Activated gamma-delta T cell treated with anti-CD3 and anti-CD28 coated beads, Interleukin-2, amount 50 U/mL, for 16 hours (primary cell): Measurements from ENCODE around the gene LRP1B.
"Not testable (repeated sequence)": the region's sequence is repeated elsewhere in the genome, so short reads cannot be mapped to it uniquely, and the experiment has no call there.

Experiments used
- DNase-seq: peaks from one replicate; pipeline ENCODE4 v3.0.0-alpha.2; 2020; ENCODE audit warnings: low read depth

LRP1B gene

GRCh38 chr2:140351692-140352091, 1779.1 kb downstream of the LRP1B start:
- DNase-seq = no peak

- no peak for DNase-seq
These were observed 1781.1 kb downstream of the LRP1B start for GRCh38 chr2:140349695-140350094.

DNA sequence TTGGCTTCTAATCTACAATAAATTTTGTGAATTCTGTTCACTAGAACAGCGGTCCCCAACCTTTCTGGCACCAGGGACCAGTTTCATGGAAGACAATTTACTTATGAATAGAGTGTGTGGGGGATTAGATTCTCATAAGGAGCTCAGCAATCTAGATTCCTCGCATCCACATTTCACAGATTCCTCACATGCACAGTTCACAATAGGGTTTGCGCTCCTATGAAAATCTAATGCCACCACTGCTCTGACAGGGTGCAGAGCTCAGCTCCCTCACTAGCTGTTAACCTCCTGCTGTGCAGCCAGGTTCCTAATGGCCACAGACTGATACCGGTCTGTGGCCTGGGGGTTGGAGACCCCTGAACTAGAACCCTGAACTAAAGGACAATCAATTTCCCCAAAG, 1782.0 kb downstream of the LRP1B start:
- no peak for DNase-seq

GRCh38 chr2:140344838-140345237, 1786.0 kb downstream of the LRP1B start:
- DNase-seq = no peak

GRCh38 chr2:140344266-140344665, 1786.5 kb downstream of the LRP1B start:
- not testable (repeated sequence) for DNase-seq

DNA sequence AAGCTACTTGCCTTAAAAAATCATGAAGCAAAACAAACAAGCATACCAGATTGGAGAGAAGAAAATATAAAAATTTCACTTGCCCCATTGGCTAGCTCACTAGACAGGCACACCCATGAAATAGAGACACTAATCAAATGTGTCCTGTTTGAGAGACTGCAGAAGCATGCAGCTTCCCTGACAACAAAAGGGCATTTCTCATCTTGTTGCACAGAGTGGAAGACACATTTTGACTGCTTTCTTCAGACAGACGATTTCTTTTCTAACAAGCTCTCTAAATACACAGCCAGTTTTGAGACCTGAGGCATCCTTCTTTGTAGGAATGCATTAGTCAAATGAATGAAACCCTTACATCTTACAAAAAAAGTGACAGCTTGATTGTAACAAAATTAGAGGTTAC, 1792.0 kb downstream of the LRP1B start:
- DNase-seq = no peak

- no peak for DNase-seq
These were observed 1793.8 kb downstream of the LRP1B start for GRCh38 chr2:140337061-140337460.

- no peak for DNase-seq
These were observed 1814.5 kb downstream of the LRP1B start for GRCh38 chr2:140316345-140316744.

DNA sequence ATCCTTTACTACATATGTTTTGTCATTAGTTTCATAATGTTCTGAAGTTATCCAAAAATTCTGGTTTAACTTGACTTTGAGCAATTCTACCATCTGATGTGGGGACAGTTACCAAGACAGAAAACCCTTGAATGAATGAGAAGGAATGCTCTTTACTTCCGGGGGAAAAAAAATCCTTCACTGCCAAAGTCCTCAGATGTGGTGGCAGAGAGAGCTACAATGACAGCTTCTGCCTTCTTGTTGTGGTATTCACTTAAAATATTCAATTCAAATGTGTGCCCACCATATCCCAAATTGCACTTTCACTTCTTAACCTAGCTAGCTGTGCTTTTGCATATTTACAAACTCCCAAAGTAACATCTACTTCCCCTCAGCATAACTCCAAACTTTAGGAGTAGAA, 1818.9 kb downstream of the LRP1B start:
- no peak for DNase-seq

GRCh38 chr2:140308706-140309105, 1822.1 kb downstream of the LRP1B start:
- no peak for DNase-seq

DNA sequence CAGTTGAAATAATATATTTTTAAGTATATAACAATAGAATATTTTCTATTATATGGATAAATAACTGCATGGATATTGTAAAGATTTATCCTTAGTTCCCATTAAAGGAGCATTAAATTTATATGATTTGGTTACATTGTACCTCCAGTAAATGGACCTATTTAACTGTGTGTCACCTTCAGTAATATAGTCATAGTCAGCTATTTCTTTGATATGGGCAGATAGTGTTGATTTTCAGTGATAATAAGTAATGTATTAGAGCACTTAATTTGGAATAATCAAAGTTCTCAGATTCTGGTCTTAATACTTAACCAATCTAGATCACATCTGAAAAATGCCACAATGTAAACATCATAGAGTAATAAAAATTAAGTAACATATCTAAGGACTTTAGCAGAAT, 1823.3 kb downstream of the LRP1B start:
- no peak for DNase-seq

DNA sequence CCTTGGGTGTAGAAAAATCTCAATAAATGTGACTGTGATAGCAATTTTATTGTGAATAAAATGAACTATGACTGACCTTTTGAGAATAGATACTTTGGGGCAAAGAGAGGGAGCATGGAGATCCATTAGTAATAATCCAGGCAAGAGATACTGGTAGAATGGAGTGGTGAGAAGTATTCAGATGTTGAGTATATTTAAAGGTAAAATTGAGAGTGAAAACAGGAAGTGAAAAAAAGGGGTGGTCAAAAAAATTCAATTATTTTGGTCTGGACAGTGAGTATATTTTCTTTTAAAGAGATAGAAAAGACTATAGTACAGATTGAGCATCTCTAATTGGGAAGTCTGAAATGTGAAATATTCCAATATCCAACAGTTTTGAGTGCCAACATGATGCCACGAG, 1835.0 kb downstream of the LRP1B start:
- no peak for DNase-seq

DNA sequence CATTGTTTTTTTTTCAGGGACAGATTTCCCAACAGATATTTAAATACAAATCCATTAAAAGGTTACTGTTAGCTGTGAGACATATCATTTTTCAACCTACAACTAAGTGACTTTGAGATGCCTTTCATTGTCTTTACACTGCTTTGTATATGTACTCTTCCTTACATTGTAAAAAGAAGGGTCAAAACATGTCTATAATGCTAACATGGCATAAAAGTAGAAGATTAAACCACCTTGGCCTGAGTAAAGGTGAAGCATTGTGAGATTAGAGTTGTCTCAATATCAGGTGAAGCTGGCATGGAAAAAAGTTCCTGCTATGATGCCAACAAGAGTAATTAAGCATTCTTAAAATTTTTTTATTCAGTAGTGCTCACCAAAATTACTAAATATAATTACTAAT, 1842.1 kb downstream of the LRP1B start:
- no peak for DNase-seq

- no peak for DNase-seq
These were observed 1842.6 kb downstream of the LRP1B start for GRCh38 chr2:140288213-140288612.

GRCh38 chr2:140286377-140286776, 1844.4 kb downstream of the LRP1B start:
- DNase-seq = no peak

- not testable (repeated sequence) for DNase-seq
These were observed 1853.5 kb downstream of the LRP1B start for GRCh38 chr2:140277344-140277743.

GRCh38 chr2:140276661-140277060, 1854.2 kb downstream of the LRP1B start:
- no peak for DNase-seq

GRCh38 chr2:140275427-140275826, 1855.4 kb downstream of the LRP1B start:
- DNase-seq = no peak

- no peak for DNase-seq
These were observed 1855.9 kb downstream of the LRP1B start for GRCh38 chr2:140274891-140275290.

DNA sequence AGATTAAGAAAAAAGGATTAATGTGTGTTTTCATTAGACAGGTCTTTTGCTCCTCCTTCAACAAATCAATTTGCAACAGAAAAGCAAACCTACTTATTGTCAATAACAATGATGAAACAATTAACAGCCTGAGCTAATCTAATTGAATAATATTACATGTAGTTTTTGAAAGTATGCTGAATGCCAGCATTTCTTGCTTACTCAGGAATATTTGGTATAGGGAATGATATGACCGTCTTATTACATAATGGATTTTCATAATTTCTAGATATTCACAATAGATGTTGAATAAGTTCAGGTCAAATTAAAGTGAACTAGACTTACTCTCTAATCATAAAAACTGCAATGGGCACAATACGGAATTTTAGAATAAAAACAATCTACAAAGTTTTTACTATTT, 1856.9 kb downstream of the LRP1B start:
- no peak for DNase-seq

DNA sequence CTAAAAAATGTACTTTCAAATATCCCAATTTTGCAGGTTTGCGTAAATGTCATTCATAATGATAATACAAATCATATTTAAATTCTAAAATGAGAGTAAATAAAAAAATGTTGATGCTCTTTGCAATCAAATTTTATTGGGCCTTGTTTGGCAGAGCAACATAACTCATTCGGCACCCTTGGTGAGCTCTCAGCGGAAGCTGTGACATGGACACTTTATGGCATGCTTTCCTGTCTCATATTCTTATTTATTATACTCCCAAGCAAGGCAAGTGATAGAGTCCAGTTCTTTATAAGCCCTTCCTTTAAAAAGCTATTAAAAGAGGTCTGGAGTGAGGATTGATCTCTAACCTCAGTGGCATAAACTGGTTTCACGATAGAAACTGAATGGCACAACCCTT, 1857.4 kb downstream of the LRP1B start:
- no peak for DNase-seq

- DNase-seq = no peak
These were observed 1860.6 kb downstream of the LRP1B start for GRCh38 chr2:140270224-140270623.

DNA sequence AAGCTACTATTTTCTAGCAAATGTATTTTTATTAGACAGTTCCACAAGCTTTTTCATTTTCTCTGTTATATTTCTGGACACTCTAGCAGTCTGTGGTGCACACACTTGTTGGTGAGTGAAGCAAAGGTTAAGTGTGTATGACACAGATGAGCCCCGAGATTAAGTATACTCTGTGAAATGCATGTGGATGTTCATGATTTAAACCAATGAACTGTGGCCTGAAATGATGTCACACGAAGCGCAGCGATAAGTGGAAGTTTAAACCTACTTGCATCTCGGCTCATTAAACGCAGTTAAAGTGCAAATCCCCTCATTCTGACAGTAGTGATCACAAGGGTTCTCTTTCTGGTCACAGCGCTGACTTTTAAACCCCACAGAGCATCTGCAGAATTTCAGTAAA, 1861.8 kb downstream of the LRP1B start:
- DNase-seq = no peak

- DNase-seq = no peak
These were observed 1867.9 kb downstream of the LRP1B start for GRCh38 chr2:140262908-140263307.

DNA sequence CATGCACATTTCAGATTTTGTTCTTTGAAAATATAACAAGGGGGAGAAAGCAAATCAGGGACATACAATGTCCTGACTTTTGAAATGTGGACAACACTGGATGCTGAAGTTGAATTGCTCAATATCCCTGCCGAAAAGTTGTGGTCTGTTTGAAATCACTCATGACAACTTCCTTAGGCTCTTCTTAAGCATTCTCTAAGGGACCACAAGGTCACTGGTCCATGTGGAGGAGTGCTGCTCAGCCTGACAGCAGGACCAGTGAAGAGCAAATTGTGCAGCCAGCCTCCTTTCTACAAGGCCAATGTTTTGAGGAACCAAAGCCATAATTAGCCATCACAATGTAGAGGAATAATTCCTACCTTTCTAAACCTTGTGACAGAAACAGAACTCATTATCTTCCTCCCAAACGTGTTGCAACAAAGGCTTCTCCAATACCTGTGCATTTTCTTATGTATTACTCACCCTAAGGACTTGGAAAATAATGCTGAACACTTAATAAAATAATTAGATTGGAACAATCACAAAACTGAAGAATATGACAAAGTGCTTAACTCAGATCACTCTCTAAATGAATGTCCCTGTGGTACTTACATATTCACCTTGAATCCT, 1873.0 kb downstream of the LRP1B start:
- no peak for DNase-seq
